Measurements from ENCODE around the gene RNF133. TPM values are rescaled to one million over a fixed set of nuclear protein-coding genes. Genes with fewer than 3 reads are reported as not detected.
"Not testable (repeated sequence)": the region's sequence is repeated elsewhere in the genome, so short reads cannot be mapped to it uniquely, and the experiment has no call there.

The RNF133 gene
- total RNA-seq, 6 experiments from 2014 or later = not detected

GRCh38 chr7:122689346-122690109, 9.4 kb downstream of the RNF133 start:
- H3K27me3 Mint-ChIP-seq (ENCODE audit: insufficient read depth) = peaks cover 3% of the 10 kb centered on the region
- no peaks in the 10 kb centered on the region for H3K4me1 Mint-ChIP-seq (ENCODE audit: low read depth)
- peaks cover 33% of the 10 kb centered on the region for H3K9me3 Mint-ChIP-seq
- no peak overlapping the region for H3K4me3 Mint-ChIP-seq
- no peaks in the 10 kb centered on the region; the same call in 1 of the 2 replicates for H3K36me3 Mint-ChIP-seq (ENCODE audit: low read depth)
- TF ChIP-seq CTCF (IDR thresholded peaks at IDR 0.05) = no peak
- H3K27ac Mint-ChIP-seq = no peak overlapping the region
- DNase-seq = no peak

GRCh38 chr7:122688400-122688998, 10.4 kb downstream of the RNF133 start:
- Mint-ChIP-seq H3K27me3 (ENCODE audit: insufficient read depth) (peaks cover 3% of the 10 kb centered on the region), H3K27ac (no peak overlapping the region), H3K9me3 (peaks cover 25% of the 10 kb centered on the region), H3K4me1 (ENCODE audit: low read depth) (no peaks in the 10 kb centered on the region), H3K36me3 (ENCODE audit: low read depth) (no peaks in the 10 kb centered on the region; the same call in 1 of the 2 replicates), H3K4me3 (no peak overlapping the region)
- no peak for DNase-seq
- TF ChIP-seq CTCF (IDR thresholded peaks at IDR 0.05) = no peak

- peaks cover 23% of the 10 kb centered on the region for H3K9me3 Mint-ChIP-seq
- H3K4me1 Mint-ChIP-seq (ENCODE audit: low read depth) = no peaks in the 10 kb centered on the region
- no peaks in the 10 kb centered on the region for H3K36me3 Mint-ChIP-seq (ENCODE audit: low read depth)
- H3K27me3 Mint-ChIP-seq (ENCODE audit: insufficient read depth) = no peaks in the 10 kb centered on the region; the same call in 1 of the 2 replicates
- DNase-seq = no peak
- no peak overlapping the region for H3K27ac Mint-ChIP-seq
- TF ChIP-seq CTCF (IDR thresholded peaks at IDR 0.05) = no peak
- H3K4me3 Mint-ChIP-seq = no peak overlapping the region
Measured at GRCh38 chr7:122686360-122686878, 12.5 kb downstream of the RNF133 start.

- peaks cover 25% of the 10 kb centered on the region for H3K9me3 Mint-ChIP-seq
- H3K27me3 Mint-ChIP-seq (ENCODE audit: insufficient read depth) = no peaks in the 10 kb centered on the region; the same call in 1 of the 2 replicates
- no peaks in the 10 kb centered on the region for H3K36me3 Mint-ChIP-seq (ENCODE audit: low read depth)
- H3K4me1 Mint-ChIP-seq (ENCODE audit: low read depth) = no peaks in the 10 kb centered on the region
- H3K27ac Mint-ChIP-seq = no peak overlapping the region
- no peak for DNase-seq
- TF ChIP-seq CTCF (IDR thresholded peaks at IDR 0.05) = no peak
- no peak overlapping the region for H3K4me3 Mint-ChIP-seq
Measured at GRCh38 chr7:122684504-122684903, 14.4 kb downstream of the RNF133 start.

- no peak overlapping the region for H3K27ac Mint-ChIP-seq
- no peaks in the 10 kb centered on the region for H3K27me3 Mint-ChIP-seq (ENCODE audit: insufficient read depth)
- DNase-seq = no peak
Measured at GRCh38 chr7:122682815-122683550, 15.9 kb downstream of the RNF133 start.

GRCh38 chr7:122681186-122681585, 17.7 kb downstream of the RNF133 start:
- peaks cover 40% of the 10 kb centered on the region for H3K9me3 Mint-ChIP-seq
- not testable (repeated sequence) for H3K4me3 Mint-ChIP-seq; H3K27me3 Mint-ChIP-seq (ENCODE audit: insufficient read depth); H3K4me1 Mint-ChIP-seq (ENCODE audit: low read depth); DNase-seq; H3K36me3 Mint-ChIP-seq (ENCODE audit: low read depth); H3K27ac Mint-ChIP-seq

More at GRCh38 chr7:122682815-122683550, 15.9 kb downstream of the RNF133 start:
- Mint-ChIP-seq H3K4me3 (no peak overlapping the region), H3K36me3 (ENCODE audit: low read depth) (no peaks in the 10 kb centered on the region), H3K4me1 (ENCODE audit: low read depth) (no peaks in the 10 kb centered on the region), H3K9me3 (peaks cover 28% of the 10 kb centered on the region)
- no peak for TF ChIP-seq CTCF (IDR thresholded peaks at IDR 0.05)

Data from HFFc6 (cell line).